ENCODE measurements around the gene DCAF11.

GRCh38 chr14:24162093-24162492, 47.5 kb downstream of the DCAF11 start:
- TF ChIP-seq CTCF (CRISPR knock-in tag; IDR thresholded peaks at IDR 0.05) = no peak
- TF ChIP-seq ZNF160 (CRISPR knock-in tag; IDR thresholded peaks at IDR 0.05) = no peak
- TF ChIP-seq CSRNP1 (CRISPR knock-in tag; IDR thresholded peaks at IDR 0.05) = no peak
- TF ChIP-seq EP300 (IDR thresholded peaks at IDR 0.05; ENCODE audit: low read depth in 2 of 2, low read length in 2 of 2) = no peak
- 0 out of 2 replicates have a peak, but pooled peaks have one; percentile 10 for TF ChIP-seq EP300 (CRISPR knock-in tag; IDR thresholded peaks at IDR 0.05; ENCODE audit: borderline replicate concordance)
- TF ChIP-seq ZNF331 (CRISPR knock-in tag; IDR thresholded peaks at IDR 0.05) = no peak
- no peak for TF ChIP-seq POLR2AphosphoS5 (IDR thresholded peaks at IDR 0.05; ENCODE audit: low read depth, low read length)
- TF ChIP-seq KDM5B (CRISPR knock-in tag; IDR thresholded peaks at IDR 0.05; ENCODE audit: borderline replicate concordance) = no peak
- TF ChIP-seq FOXP1 (IDR thresholded peaks at IDR 0.05) = no peak
- TF ChIP-seq FOXP1 (CRISPR knock-in tag; IDR thresholded peaks at IDR 0.05) = no peak
- TF ChIP-seq CREB1 (IDR thresholded peaks at IDR 0.05) = no peak
- TF ChIP-seq CREB1 (CRISPR knock-in tag; IDR thresholded peaks at IDR 0.05) = no peak
- no peak for TF ChIP-seq FOXK2 (IDR thresholded peaks at IDR 0.05)
- no peak for TF ChIP-seq CBX2 (IDR thresholded peaks at IDR 0.05; ENCODE audit: low read depth, low read length)
- TF ChIP-seq CBX2 (CRISPR knock-in tag; IDR thresholded peaks at IDR 0.05; ENCODE audit: low read depth) = no peak
- TF ChIP-seq MAX (IDR thresholded peaks at IDR 0.05) = no peak
- no peak for TF ChIP-seq NR2C2 (CRISPR knock-in tag; IDR thresholded peaks at IDR 0.05; ENCODE audit: borderline replicate concordance)
- TF ChIP-seq HDAC2 (CRISPR knock-in tag; IDR thresholded peaks at IDR 0.05) = no peak
